ENCODE data around the gene GNGT1. TPM values are rescaled to one million over a fixed set of nuclear protein-coding genes. Genes with fewer than 3 reads are reported as not detected.

Gene GNGT1
- total and polyA plus RNA-seq, 7 experiments from 2014 or later = not detected

DNA sequence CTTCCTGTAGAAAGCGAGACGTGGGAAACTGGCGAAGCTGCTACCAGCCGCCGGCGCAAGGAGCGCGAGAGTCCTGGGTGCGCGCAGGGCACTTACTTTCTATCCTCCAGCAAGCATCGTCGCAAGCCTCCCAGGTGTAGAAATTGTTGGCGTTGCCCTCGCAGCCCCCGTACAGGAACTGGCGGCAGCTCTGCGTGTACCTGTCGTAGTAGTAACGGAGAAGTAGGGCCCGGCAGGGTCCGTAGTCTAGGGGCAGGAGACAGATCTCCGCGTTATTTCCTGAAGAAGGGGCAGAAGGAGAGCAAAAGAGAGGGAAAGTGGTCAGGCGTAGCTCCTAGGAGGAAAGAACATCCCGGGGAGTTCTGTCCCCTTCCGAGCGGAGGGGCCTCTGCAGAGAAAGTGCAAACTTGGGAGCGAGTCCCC lies 16.3 kb upstream of the GNGT1 start:
- no peak overlapping the region for H3K4me3 ChIP-seq (ENCODE audit: low read length)
- Mint-ChIP-seq H3K27ac (no peak overlapping the region), H3K36me3 (no peaks in the 10 kb centered on the region), H3K4me3 (peak overlapping the region in 8 of 10 donors; percentile 43 to 77 (median 66)), H3K4me1 (peaks cover 8 to 13% (median 10%) of the 10 kb centered on the region in 7 donors), H3K27me3 (peaks cover 54 to 66% (median 59%) of the 10 kb centered on the region in 5 donors), H3K9me3 (peaks cover 0 to 8% (median 0%) of the 10 kb centered on the region in 11 donors)
- DNase-seq = peak in 1 of 9 donors; percentile 20
- H3K9me3 ChIP-seq (ENCODE audit: control insufficient read depth in 2 of 3, low read length in 3 of 3) = no peaks in the 10 kb centered on the region
- no peak overlapping the region for H3K27ac ChIP-seq (ENCODE audit: low read depth, low read length)
- ChIA-PET POLR2A (no interaction called here), CTCF (no interaction called here)
- intact Hi-C loops (cut with micrococcal nuclease) = no loop called here
- no peak for ATAC-seq
- H3K36me3 ChIP-seq (ENCODE audit: control insufficient read depth in 2 of 3, insufficient read depth in 3 of 3, low read length in 3 of 3) = no peaks in the 10 kb centered on the region
- H3K4me1 ChIP-seq (ENCODE audit: control insufficient read depth in 2 of 2, insufficient read depth in 2 of 2, low read length in 2 of 2) = no peaks in the 10 kb centered on the region
- peaks cover 0 to 4% of the 10 kb centered on the region in 2 donors for H3K27me3 ChIP-seq (ENCODE audit: control insufficient read depth in 2 of 2, insufficient read depth in 2 of 2, low read length in 2 of 2)

DNA sequence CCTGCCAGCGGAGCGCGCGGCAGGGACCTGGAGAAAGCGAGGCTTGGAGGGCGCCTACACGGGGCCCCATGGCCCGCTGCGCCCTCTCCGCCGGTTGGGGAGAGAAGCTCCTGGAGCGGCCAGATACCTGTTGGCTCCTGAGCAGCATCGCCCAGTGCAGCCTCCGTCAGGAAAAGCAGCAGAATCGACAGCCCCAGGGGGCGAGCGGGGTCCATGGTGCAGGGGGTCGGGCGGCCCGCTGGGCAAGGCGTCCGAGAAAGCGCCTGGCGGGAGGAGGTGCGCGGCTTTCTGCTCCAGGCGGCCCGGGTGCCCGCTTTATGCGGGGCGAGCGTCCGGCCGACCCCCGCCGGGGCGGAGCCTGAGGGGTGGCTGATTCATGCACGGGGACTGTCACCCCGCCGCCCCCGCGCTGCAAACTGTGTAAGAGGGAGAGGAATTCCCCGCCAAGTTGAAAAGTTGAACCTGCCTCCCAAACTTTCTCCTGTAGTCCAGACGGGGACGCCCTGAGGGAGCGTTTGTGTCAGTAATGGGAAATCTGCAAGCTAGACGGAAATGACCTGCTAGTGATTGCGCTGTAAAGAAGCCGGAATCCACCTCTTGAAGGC lies 15.8 kb upstream of the GNGT1 start, which contains the start of gene TFPI2:
TSS of gene TFPI2 (minus strand) at position 290 of the 605 bp plus-strand sequence. CDS start at position 215, 75 bp downstream.
- no peak within 1 kb of the TSS for H3K27ac Mint-ChIP-seq

DNA sequence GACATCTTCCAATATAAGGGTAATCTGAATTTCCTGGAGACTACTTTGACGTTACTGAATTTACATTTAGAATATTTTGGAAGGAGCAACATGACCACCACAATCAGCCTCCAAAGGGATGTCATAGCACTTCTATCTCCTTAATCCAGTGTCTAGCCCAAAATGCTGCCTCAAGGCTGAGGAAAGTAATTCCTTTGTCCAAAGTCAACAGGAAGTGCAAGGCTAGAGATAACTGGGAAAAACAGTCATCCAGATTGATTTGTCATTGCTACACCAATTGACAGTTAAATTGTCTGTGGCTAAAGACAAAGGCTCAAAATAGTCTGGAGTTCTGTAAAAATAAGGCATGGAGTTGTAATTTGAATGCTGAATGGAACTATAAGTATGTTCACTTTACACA lies 11.9 kb upstream of the GNGT1 start:
- Mint-ChIP-seq H3K27me3 (peaks cover 40 to 51% (median 46%) of the 10 kb centered on the region in 5 donors), H3K27ac (no peak overlapping the region), H3K9me3 (peaks cover 0 to 8% (median 0%) of the 10 kb centered on the region in 11 donors), H3K36me3 (no peaks in the 10 kb centered on the region), H3K4me1 (peaks cover 8 to 12% (median 9%) of the 10 kb centered on the region in 7 donors), H3K4me3 (no peak overlapping the region)
- intact Hi-C loops (cut with micrococcal nuclease) = no loop called here
- no peaks in the 10 kb centered on the region for H3K4me1 ChIP-seq (ENCODE audit: control insufficient read depth in 2 of 2, insufficient read depth in 2 of 2, low read length in 2 of 2)
- no peak for ATAC-seq
- H3K4me3 ChIP-seq (ENCODE audit: low read length) = no peak overlapping the region
- H3K27ac ChIP-seq (ENCODE audit: low read depth, low read length) = no peak overlapping the region
- DNase-seq = no peak
- POLR2A ChIA-PET = no interaction called here
- H3K36me3 ChIP-seq (ENCODE audit: control insufficient read depth in 2 of 3, insufficient read depth in 3 of 3, low read length in 3 of 3) = no peaks in the 10 kb centered on the region
- CTCF ChIA-PET = no interaction called here
- H3K9me3 ChIP-seq (ENCODE audit: control insufficient read depth in 2 of 3, low read length in 3 of 3) = no peaks in the 10 kb centered on the region
- H3K27me3 ChIP-seq (ENCODE audit: control insufficient read depth in 2 of 2, insufficient read depth in 2 of 2, low read length in 2 of 2) = no peaks in the 10 kb centered on the region

More for the DNA sequence above, 15.8 kb upstream of the GNGT1 start, which contains the start of gene TFPI2:
- peaks cover 8 to 13% (median 10%) of the 10 kb centered on the region in 7 donors for H3K4me1 Mint-ChIP-seq
- peak within 1 kb of the TSS in 8 of 10 donors; percentile 43 to 77 (median 66) for H3K4me3 Mint-ChIP-seq
- CTCF ChIA-PET = no interaction called here
- Histone ChIP-seq H3K4me1 (ENCODE audit: control insufficient read depth in 2 of 2, insufficient read depth in 2 of 2, low read length in 2 of 2) (no peaks in the 10 kb centered on the region), H3K36me3 (ENCODE audit: control insufficient read depth in 2 of 3, insufficient read depth in 3 of 3, low read length in 3 of 3) (no peaks in the 10 kb centered on the region), H3K9me3 (ENCODE audit: control insufficient read depth in 2 of 3, low read length in 3 of 3) (no peaks in the 10 kb centered on the region), H3K27ac (ENCODE audit: low read depth, low read length) (no peak within 1 kb of the TSS), H3K27me3 (ENCODE audit: control insufficient read depth in 2 of 2, insufficient read depth in 2 of 2, low read length in 2 of 2) (peaks cover 0 to 4% of the 10 kb centered on the region in 2 donors), H3K4me3 (ENCODE audit: low read length) (no peak within 1 kb of the TSS)
- intact Hi-C loops (cut with micrococcal nuclease) = no loop called here
- peaks cover 54 to 66% (median 59%) of the 10 kb centered on the region in 5 donors for H3K27me3 Mint-ChIP-seq
- peaks cover 0 to 8% (median 0%) of the 10 kb centered on the region in 11 donors for H3K9me3 Mint-ChIP-seq
- no peak for ATAC-seq
- POLR2A ChIA-PET = no interaction called here
- no peaks in the 10 kb centered on the region for H3K36me3 Mint-ChIP-seq
- DNase-seq = peak in 1 of 9 donors; percentile 43

GRCh38 chr7:93894966-93895640 lies 11.3 kb upstream of the GNGT1 start:
- Mint-ChIP-seq H3K27me3 (peaks cover 34 to 51% (median 46%) of the 10 kb centered on the region in 5 donors), H3K27ac (no peak overlapping the region), H3K9me3 (peaks cover 0 to 5% (median 0%) of the 10 kb centered on the region in 11 donors), H3K4me1 (peaks cover 2 to 6% (median 3%) of the 10 kb centered on the region in 7 donors), H3K4me3 (no peak overlapping the region), H3K36me3 (no peaks in the 10 kb centered on the region)
- Histone ChIP-seq H3K27me3 (ENCODE audit: control insufficient read depth in 2 of 2, insufficient read depth in 2 of 2, low read length in 2 of 2) (no peaks in the 10 kb centered on the region), H3K9me3 (ENCODE audit: control insufficient read depth in 2 of 3, low read length in 3 of 3) (no peaks in the 10 kb centered on the region), H3K27ac (ENCODE audit: low read depth, low read length) (no peak overlapping the region), H3K4me3 (ENCODE audit: low read length) (no peak overlapping the region), H3K36me3 (ENCODE audit: control insufficient read depth in 2 of 3, insufficient read depth in 3 of 3, low read length in 3 of 3) (no peaks in the 10 kb centered on the region), H3K4me1 (ENCODE audit: control insufficient read depth in 2 of 2, insufficient read depth in 2 of 2, low read length in 2 of 2) (no peaks in the 10 kb centered on the region)
- intact Hi-C loops (cut with micrococcal nuclease) = no loop called here
- CTCF ChIA-PET = no interaction called here
- DNase-seq = no peak
- no peak for ATAC-seq
- POLR2A ChIA-PET = no interaction called here

GRCh38 chr7:93895859-93896600 lies 10.3 kb upstream of the GNGT1 start:
- no peak overlapping the region for H3K4me3 Mint-ChIP-seq
- no peak overlapping the region for H3K27ac ChIP-seq (ENCODE audit: low read depth, low read length)
- no peak overlapping the region for H3K4me3 ChIP-seq (ENCODE audit: low read length)
- H3K36me3 Mint-ChIP-seq = no peaks in the 10 kb centered on the region
- no peaks in the 10 kb centered on the region for H3K27me3 ChIP-seq (ENCODE audit: control insufficient read depth in 2 of 2, insufficient read depth in 2 of 2, low read length in 2 of 2)
- POLR2A ChIA-PET = no interaction called here
- H3K4me1 ChIP-seq (ENCODE audit: control insufficient read depth in 2 of 2, insufficient read depth in 2 of 2, low read length in 2 of 2) = no peaks in the 10 kb centered on the region
- no peak overlapping the region for H3K27ac Mint-ChIP-seq
- H3K27me3 Mint-ChIP-seq = peaks cover 26 to 47% (median 43%) of the 10 kb centered on the region in 5 donors
- H3K4me1 Mint-ChIP-seq = peaks cover 0 to 3% (median 0%) of the 10 kb centered on the region in 7 donors
- peaks cover 0 to 5% (median 0%) of the 10 kb centered on the region in 11 donors for H3K9me3 Mint-ChIP-seq
- H3K9me3 ChIP-seq (ENCODE audit: control insufficient read depth in 2 of 3, low read length in 3 of 3) = no peaks in the 10 kb centered on the region
- no peaks in the 10 kb centered on the region for H3K36me3 ChIP-seq (ENCODE audit: control insufficient read depth in 2 of 3, insufficient read depth in 3 of 3, low read length in 3 of 3)
- intact Hi-C loops (cut with micrococcal nuclease) = no loop called here
- no peak for DNase-seq
- ATAC-seq = no peak
- CTCF ChIA-PET = no interaction called here

GRCh38 chr7:93897680-93898079 lies 8.7 kb upstream of the GNGT1 start:
- no peak overlapping the region for H3K27ac ChIP-seq (ENCODE audit: low read depth, low read length)
- Mint-ChIP-seq H3K9me3 (no peaks in the 10 kb centered on the region), H3K4me3 (no peak overlapping the region), H3K27me3 (peaks cover 12 to 31% (median 28%) of the 10 kb centered on the region in 5 donors), H3K4me1 (no peaks in the 10 kb centered on the region), H3K27ac (no peak overlapping the region), H3K36me3 (no peaks in the 10 kb centered on the region)
- POLR2A ChIA-PET = no interaction called here
- ATAC-seq = no peak
- H3K36me3 ChIP-seq (ENCODE audit: control insufficient read depth in 2 of 3, insufficient read depth in 3 of 3, low read length in 3 of 3) = no peaks in the 10 kb centered on the region
- DNase-seq = no peak
- CTCF ChIA-PET = no interaction called here
- intact Hi-C loops (cut with micrococcal nuclease) = no loop called here
- no peak overlapping the region for H3K4me3 ChIP-seq (ENCODE audit: low read length)
- H3K27me3 ChIP-seq (ENCODE audit: control insufficient read depth in 2 of 2, insufficient read depth in 2 of 2, low read length in 2 of 2) = no peaks in the 10 kb centered on the region
- no peaks in the 10 kb centered on the region for H3K9me3 ChIP-seq (ENCODE audit: control insufficient read depth in 2 of 3, low read length in 3 of 3)
- H3K4me1 ChIP-seq (ENCODE audit: control insufficient read depth in 2 of 2, insufficient read depth in 2 of 2, low read length in 2 of 2) = no peaks in the 10 kb centered on the region

Measured in naive thymus-derived CD4-positive, alpha-beta T cell (primary cell).